Mesenchymal stem cell (in vitro differentiated cells and primary cell): ENCODE measurements around the gene PLCH2.

Source experiments
- DNase-seq: peaks from one replicate; pipeline ENCODE4 v3.0.0-alpha.2; 2013
- H2AFZ ChIP-seq: one replicate; pipeline ENCODE4 v1.6.1; 2013; ENCODE audit warnings: low read depth, mild to moderate bottlenecking, control low read depth, inconsistent platforms, low read length, moderate library complexity
- H2AK5ac ChIP-seq: 2 replicates; pipeline ENCODE4 v1.6.1; 2013; ENCODE audit warnings: low read length, moderate library complexity, mild to moderate bottlenecking, inconsistent platforms; ENCODE audit not compliant: severe bottlenecking
- H2BK120ac ChIP-seq: one replicate; pipeline ENCODE4 v1.6.1; 2013; ENCODE audit warnings: low read depth, mild to moderate bottlenecking, inconsistent platforms, low read length, moderate library complexity
- H2BK12ac ChIP-seq, 2 experiments: one replicate each; pipeline ENCODE4 v1.6.1; 2013; ENCODE audit warnings: inconsistent platforms in 2 of 2, low read length in 2 of 2, mild to moderate bottlenecking in 2 of 2, moderate library complexity in 2 of 2, control low read depth in 1 of 2
- H2BK15ac ChIP-seq: one replicate; pipeline ENCODE4 v1.6.1; 2013; ENCODE audit warnings: mild to moderate bottlenecking, low read depth, inconsistent platforms; ENCODE audit not compliant: poor library complexity, severe bottlenecking
- H2BK5ac ChIP-seq: 2 replicates; pipeline ENCODE4 v1.6.1; 2013; ENCODE audit warnings: low read depth, mild to moderate bottlenecking, low read length, control low read depth, inconsistent platforms; ENCODE audit not compliant: poor library complexity, severe bottlenecking
- H3K14ac ChIP-seq, 2 experiments: one replicate each; pipeline ENCODE4 v1.6.1; 2013; ENCODE audit warnings: inconsistent platforms in 2 of 2, low read length in 2 of 2, control low read depth in 1 of 2, mild to moderate bottlenecking in 1 of 2, moderate library complexity in 1 of 2
- H3K18ac ChIP-seq, 2 experiments: one replicate each; pipeline ENCODE4 v1.6.1; 2013; ENCODE audit warnings: inconsistent platforms in 2 of 2, low read length in 2 of 2, control low read depth in 1 of 2, low read depth in 1 of 2, mild to moderate bottlenecking in 1 of 2
- H3K23ac ChIP-seq, 2 experiments: one replicate each; pipeline ENCODE4 v1.6.1; 2013; ENCODE audit warnings: inconsistent platforms in 2 of 2, low read length in 2 of 2, mild to moderate bottlenecking in 2 of 2, moderate library complexity in 2 of 2, control low read depth in 1 of 2
- H3K27ac ChIP-seq: 2 replicates; pipeline ENCODE4 v1.5.1; 2013; ENCODE audit warnings: mild to moderate bottlenecking, moderate library complexity, low read length, control low read depth, inconsistent platforms; ENCODE audit not compliant: poor library complexity, severe bottlenecking
- H3K27me3 ChIP-seq, 2 experiments: 2 replicates each; pipeline versions ENCODE4 v1.6.1 to v1.7.0; 2013; ENCODE audit warnings: low read length in 2 of 2, mild to moderate bottlenecking in 2 of 2, moderate library complexity in 2 of 2, control low read depth in 1 of 2, inconsistent platforms in 1 of 2; ENCODE audit not compliant: control insufficient read depth in 1 of 2, insufficient read depth in 1 of 2
- H3K36me3 ChIP-seq, 2 experiments: 2 replicates each; pipeline versions ENCODE4 v1.6.1 to v1.7.0; 2013; ENCODE audit warnings: low read length in 2 of 2, control low read depth in 1 of 2, inconsistent platforms in 1 of 2, low read depth in 1 of 2, mild to moderate bottlenecking in 1 of 2; ENCODE audit not compliant: insufficient read depth in 2 of 2, control insufficient read depth in 1 of 2
- H3K4ac ChIP-seq, 2 experiments: one replicate each; pipeline ENCODE4 v1.6.1; 2013; ENCODE audit warnings: inconsistent platforms in 2 of 2, low read length in 2 of 2, mild to moderate bottlenecking in 2 of 2, moderate library complexity in 2 of 2, control low read depth in 1 of 2, low read depth in 1 of 2
- H3K4me1 ChIP-seq: 2 replicates; pipeline ENCODE4 v1.6.1; 2013; ENCODE audit warnings: low read depth, low read length, control low read depth; ENCODE audit not compliant: control insufficient read depth, insufficient read depth
- H3K4me2 ChIP-seq: 2 replicates; pipeline ENCODE4 v1.6.1; 2013; ENCODE audit warnings: low read length, mild to moderate bottlenecking, inconsistent platforms; ENCODE audit not compliant: poor library complexity, severe bottlenecking
- H3K4me3 ChIP-seq, 2 experiments: 2 replicates each; pipeline versions ENCODE4 v1.5.1 to v1.7.0; 2013; ENCODE audit warnings: low read length in 2 of 2, mild to moderate bottlenecking in 2 of 2, control low read depth in 1 of 2, low read depth in 1 of 2; ENCODE audit not compliant: insufficient read depth in 1 of 2
- H3K79me1 ChIP-seq: replicated peaks from 2 replicates; pipeline ENCODE4 v1.6.1; 2013; ENCODE audit warnings: mild to moderate bottlenecking, control low read depth, low read length, inconsistent platforms; ENCODE audit not compliant: poor library complexity, severe bottlenecking
- H3K9ac ChIP-seq: 2 replicates; pipeline ENCODE4 v1.7.0; 2013; ENCODE audit warnings: mild to moderate bottlenecking, low read length, moderate library complexity
- H3K9me3 ChIP-seq: 2 replicates; pipeline ENCODE4 v1.7.0; 2013; ENCODE audit warnings: mild to moderate bottlenecking, low read length; ENCODE audit not compliant: control insufficient read depth
- H4K8ac ChIP-seq: one replicate; pipeline ENCODE4 v1.6.1; 2013; ENCODE audit warnings: inconsistent platforms, mild to moderate bottlenecking, low read length, moderate library complexity
- H4K91ac ChIP-seq: one replicate; pipeline ENCODE4 v1.6.1; 2013; ENCODE audit warnings: mild to moderate bottlenecking, low read length, inconsistent platforms
- WGBS: methylation state at CpG from one replicate; pipeline ENCODE4 v1.1.7; 2013; ENCODE audit warnings: mixed read lengths; 5-methylcytosine and 5-hydroxymethylcytosine counted together

The PLCH2 gene

GRCh38 chr1:2525920-2526823, 50.1 kb downstream of the PLCH2 start, which contains the start of gene PANK4:
TSS of gene PANK4 (minus strand) at chr1:2526596. CDS start at chr1:2526587, 9 bp downstream.
- Histone ChIP-seq H3K18ac (peak within 1 kb of the TSS; percentile 88 to 96), H3K9ac (peak within 1 kb of the TSS; percentile 93), H3K14ac (peak within 1 kb of the TSS in 1 of 2 experiments; percentile 44), H3K4ac (peak within 1 kb of the TSS; percentile 22 to 35), H2BK12ac (no peak within 1 kb of the TSS), H2AK5ac (no peak within 1 kb of the TSS), H4K8ac (peak within 1 kb of the TSS; percentile 88), H2AFZ (no peak within 1 kb of the TSS), H4K91ac (peak within 1 kb of the TSS; percentile 68), H3K23ac (peak within 1 kb of the TSS in 1 of 2 experiments; percentile 63), H3K4me3 (peak within 1 kb of the TSS; percentile 90 to 98), H2BK15ac (peak within 1 kb of the TSS; percentile 74), H3K27ac (peak within 1 kb of the TSS; percentile 47), H2BK120ac (peak within 1 kb of the TSS; percentile 75), H3K4me2 (peak within 1 kb of the TSS; percentile 72), H3K27me3 (peaks cover 22 to 27% of the 10 kb centered on the region in 2 experiments), H3K4me1 (peaks cover 58% of the 10 kb centered on the region), H3K9me3 (no peaks in the 10 kb centered on the region), H3K36me3 (peaks cover 3 to 16% of the 10 kb centered on the region in 2 experiments), H3K79me1 (peaks cover 10% of the 10 kb centered on the region), H2BK5ac (no peak within 1 kb of the TSS)
- under 1% methylated on average over 100 of the region's 107 CpGs for WGBS
- DNase-seq: peak; percentile 94

GRCh38 chr1:2526824-2527555, 50.9 kb downstream of the PLCH2 start:
- no peak overlapping the region for H2BK5ac ChIP-seq
- no peak overlapping the region for H3K14ac ChIP-seq
- H3K36me3 ChIP-seq: peaks cover 0 to 10% of the 10 kb centered on the region in 2 experiments
- H3K23ac ChIP-seq: no peak overlapping the region
- peaks cover 29 to 35% of the 10 kb centered on the region in 2 experiments for H3K27me3 ChIP-seq
- peaks cover 3% of the 10 kb centered on the region for H3K79me1 ChIP-seq
- H2AK5ac ChIP-seq: no peak overlapping the region
- H3K18ac ChIP-seq: peak overlapping the region in 1 of 2 experiments; percentile 5
- H3K9ac ChIP-seq: no peak overlapping the region
- no peak overlapping the region for H2BK15ac ChIP-seq
- H3K27ac ChIP-seq: no peak overlapping the region
- H2BK12ac ChIP-seq: no peak overlapping the region
- peak overlapping the region; percentile 41 to 72 for H3K4me3 ChIP-seq
- H3K9me3 ChIP-seq: no peaks in the 10 kb centered on the region
- no peak overlapping the region for H4K8ac ChIP-seq
- H3K4me1 ChIP-seq: peaks cover 58% of the 10 kb centered on the region
- no peak overlapping the region for H4K91ac ChIP-seq
- peak; percentile 76 for DNase-seq
- peak overlapping the region; percentile 58 for H3K4me2 ChIP-seq
- 38% methylated on average over 20 of the region's 20 CpGs for WGBS
- H2BK120ac ChIP-seq: no peak overlapping the region
- H2AFZ ChIP-seq: no peak overlapping the region
- no peak overlapping the region for H3K4ac ChIP-seq

- H3K9me3 ChIP-seq: no peaks in the 10 kb centered on the region
- no peak overlapping the region for H3K4me3 ChIP-seq
- H2BK5ac ChIP-seq: no peak overlapping the region
- H3K4me2 ChIP-seq: no peak overlapping the region
- no peak overlapping the region for H3K9ac ChIP-seq
- no peak overlapping the region for H2BK12ac ChIP-seq
- no peak for DNase-seq
- peaks cover 58% of the 10 kb centered on the region for H3K4me1 ChIP-seq
- H2BK15ac ChIP-seq: no peak overlapping the region
- H2AK5ac ChIP-seq: no peak overlapping the region
- WGBS: 90% methylated on average over 4 of the region's 4 CpGs
- no peak overlapping the region for H2AFZ ChIP-seq
- H4K8ac ChIP-seq: no peak overlapping the region
- H3K4ac ChIP-seq: no peak overlapping the region
- H4K91ac ChIP-seq: no peak overlapping the region
- H2BK120ac ChIP-seq: no peak overlapping the region
- no peak overlapping the region for H3K23ac ChIP-seq
- H3K79me1 ChIP-seq: peaks cover 3% of the 10 kb centered on the region
- H3K27ac ChIP-seq: no peak overlapping the region
- no peak overlapping the region for H3K18ac ChIP-seq
- H3K27me3 ChIP-seq: peaks cover 29 to 39% of the 10 kb centered on the region in 2 experiments
- no peak overlapping the region for H3K14ac ChIP-seq
- peaks cover 0 to 12% of the 10 kb centered on the region in 2 experiments for H3K36me3 ChIP-seq
These were observed 51.4 kb downstream of the PLCH2 start for GRCh38 chr1:2527556-2527860.

- no peak overlapping the region for H3K4me3 ChIP-seq
- H3K4me1 ChIP-seq: peaks cover 61% of the 10 kb centered on the region
- no peak for DNase-seq
- H3K9ac ChIP-seq: no peak overlapping the region
- H3K9me3 ChIP-seq: no peaks in the 10 kb centered on the region
- no peak overlapping the region for H2BK12ac ChIP-seq
- H2BK15ac ChIP-seq: peak overlapping the region; percentile 73
- no peak overlapping the region for H3K18ac ChIP-seq
- no peak overlapping the region for H3K4me2 ChIP-seq
- H3K23ac ChIP-seq: no peak overlapping the region
- no peaks in the 10 kb centered on the region for H3K79me1 ChIP-seq
- H3K27ac ChIP-seq: no peak overlapping the region
- no peak overlapping the region for H2BK5ac ChIP-seq
- WGBS: 90% methylated on average over 12 of the region's 12 CpGs
- no peak overlapping the region for H4K8ac ChIP-seq
- no peak overlapping the region for H3K4ac ChIP-seq
- peaks cover 29 to 43% of the 10 kb centered on the region in 2 experiments for H3K27me3 ChIP-seq
- no peak overlapping the region for H2BK120ac ChIP-seq
- H4K91ac ChIP-seq: no peak overlapping the region
- no peak overlapping the region for H3K14ac ChIP-seq
- peaks cover 0 to 10% of the 10 kb centered on the region in 2 experiments for H3K36me3 ChIP-seq
- no peak overlapping the region for H2AFZ ChIP-seq
- no peak overlapping the region for H2AK5ac ChIP-seq
These were observed 51.9 kb downstream of the PLCH2 start for GRCh38 chr1:2528016-2528415.
